B cell (primary cell): ENCODE results near the gene CDH13. TPM values are rescaled to one million over a fixed set of nuclear protein-coding genes. Genes with fewer than 3 reads are reported as not detected.

ENCODE experiments used
- ATAC-seq: fragments of 200-7000 bp; cut with Tn5 transposase; one replicate; pipeline ENCODE4 v1.10.0; 2021; ENCODE audit warnings: low read depth, mild to moderate bottlenecking, moderate number of reproducible peaks, moderate library complexity
- CTCF ChIA-PET: fragments of 350-600 bp; sonication (Branson Sonifier 250); formaldehyde crosslinking; loops from one replicate; lab custom pipeline; 2021; ENCODE audit warnings: antibody characterized with exemption, inconsistent platforms; lab: Charles Lee
- POLR2A ChIA-PET: fragments of 350-600 bp; sonication (Branson Sonifier 250); formaldehyde crosslinking; loops from one replicate; lab custom pipeline; 2021; ENCODE audit warnings: antibody characterized with exemption; lab: Charles Lee
- DNase-seq: peaks from one replicate; pipeline ENCODE4 v3.0.0; 2013
- H2AFZ ChIP-seq: 2 replicates; pipeline ENCODE4 v1.6.1; 2012; ENCODE audit warnings: mild to moderate bottlenecking, low read depth, low read length; ENCODE audit not compliant: insufficient read depth, poor library complexity, severe bottlenecking
- H3K27ac ChIP-seq, 2 donors: 1 replicate in 1 of 2; 2 replicates in 1 of 2; pipeline ENCODE4 v1.5.1; 2012 to 2013; ENCODE audit warnings: low read length in 2 of 2, mild to moderate bottlenecking in 2 of 2, moderate library complexity in 1 of 2
- H3K27me3 ChIP-seq, 4 experiments: fragments of 200-600 bp in 1 of 4; sonication (generic) in 1 of 4; replicated peaks in 1 of 4; 1 replicate in 2 of 4; 2 replicates in 2 of 4; pipeline versions ENCODE4 v1.6.1 to v1.7.0; 2013 to 2016; ENCODE audit warnings: low read length in 3 of 4, mild to moderate bottlenecking in 2 of 4, mixed read lengths in 1 of 4, moderate library complexity in 1 of 4; ENCODE audit not compliant: insufficient read depth in 4 of 4, control insufficient read depth in 3 of 4; ENCODE audit errors: control extremely low read depth in 1 of 4
- H3K36me3 ChIP-seq, 2 experiments: replicated peaks in 1 of 2; 1 replicate in 1 of 2; 2 replicates in 1 of 2; pipeline versions ENCODE4 v1.6.1 to v1.7.1; 2013; ENCODE audit warnings: low read length in 1 of 2; ENCODE audit not compliant: insufficient read depth in 2 of 2, control insufficient read depth in 1 of 2; ENCODE audit errors: control extremely low read depth in 1 of 2, extremely low read depth in 1 of 2
- H3K4me1 ChIP-seq, 2 donors: fragments of 200-600 bp in 1 of 2; sonication (generic) in 1 of 2; 1 replicate in 1 of 2; 2 replicates in 1 of 2; pipeline versions ENCODE4 v1.5.1 to v1.6.1; 2013 to 2017; ENCODE audit warnings: low read length in 2 of 2; ENCODE audit not compliant: control insufficient read depth in 2 of 2, insufficient read depth in 2 of 2
- H3K4me2 ChIP-seq: replicated peaks from 2 replicates; pipeline ENCODE3; 2012; ENCODE audit warnings: mild to moderate bottlenecking, low read depth, low read length; ENCODE audit not compliant: poor library complexity, severe bottlenecking
- H3K4me3 ChIP-seq, 5 experiments: fragments of 200-600 bp in 1 of 5; sonication (generic) in 1 of 5; 1 replicate in 3 of 5; 2 replicates in 2 of 5; pipeline versions ENCODE4 v1.5.1 to v1.7.0; 2011 to 2016; ENCODE audit warnings: low read length in 4 of 5, mild to moderate bottlenecking in 4 of 5, low read depth in 2 of 5, control low read depth in 1 of 5, moderate library complexity in 1 of 5; ENCODE audit not compliant: insufficient read depth in 1 of 5; ENCODE audit errors: control extremely low read depth in 1 of 5, extremely low read depth in 1 of 5
- H3K79me2 ChIP-seq: fragments of 200-600 bp; sonication (generic); one replicate; pipeline ENCODE4 v1.6.0; 2016; ENCODE audit warnings: low read length; ENCODE audit not compliant: control insufficient read depth, insufficient read depth
- H3K9ac ChIP-seq: fragments of 200-600 bp; sonication (generic); 2 replicates; pipeline ENCODE4 v1.6.1; 2017; ENCODE audit warnings: mild to moderate bottlenecking, low read length, moderate library complexity
- H3K9me3 ChIP-seq, 3 donors: one replicate each; pipeline versions ENCODE4 v1.6.1 to v1.7.1; 2013; ENCODE audit warnings: low read length in 2 of 3; ENCODE audit not compliant: control insufficient read depth in 2 of 3, insufficient read depth in 1 of 3; ENCODE audit errors: control extremely low read depth in 1 of 3
- H4K20me1 ChIP-seq: 2 replicates; pipeline ENCODE4 v1.6.0; 2012; ENCODE audit warnings: mild to moderate bottlenecking, low read length; ENCODE audit not compliant: insufficient read depth, control insufficient read depth, poor library complexity, severe bottlenecking
- H3K27ac Mint-ChIP-seq: one replicate; pipeline ENCODE4 v1.8.0; 2021; ENCODE audit warnings: mixed read lengths
- H3K27me3 Mint-ChIP-seq: one replicate; pipeline ENCODE4 v1.8.0; 2021; ENCODE audit warnings: mixed read lengths
- H3K4me1 Mint-ChIP-seq: one replicate; pipeline ENCODE4 v1.8.0; 2021; ENCODE audit warnings: mixed read lengths
- H3K4me3 Mint-ChIP-seq: one replicate; pipeline ENCODE4 v1.8.0; 2021; ENCODE audit warnings: mixed read lengths
- H3K9me3 Mint-ChIP-seq: one replicate; pipeline ENCODE4 v1.8.0; 2022; ENCODE audit warnings: mixed read lengths; ENCODE audit not compliant: insufficient read depth
- EZH2 ChIP-seq: IDR thresholded peaks from 2 replicates; pipeline ENCODE4 v1.6.1; 2012; ENCODE audit warnings: borderline replicate concordance, low read depth, mild to moderate bottlenecking, moderate library complexity, low read length; ENCODE audit not compliant: insufficient read depth, poor library complexity, severe bottlenecking
- WGBS: methylation state at CpG from one replicate; pipeline ENCODE4 v1.1.5; 2013; ENCODE audit warnings: missing lambda C conversion rate; ENCODE audit not compliant: insufficient coverage; 5-methylcytosine and 5-hydroxymethylcytosine counted together
- intact Hi-C: fragments of 100-400 bp; cut with micrococcal nuclease; formaldehyde crosslinking; loops from one replicate; pipeline ENCODE4 v1.10.0; 2022
- polyA plus RNA-seq: library from polyadenylated mRNA; depleted of rRNA; stranded (reverse); fragments of >200 nt; gene quantifications from 2 replicates; pipeline ENCODE4 v1.2.3, GENCODE V29; 2012
- total RNA-seq, 2 donors: library from RNA; stranded (reverse); fragments of 120-200 nt in 1 of 2; gene quantifications; 1 replicate in 1 of 2; 2 replicates in 1 of 2; pipeline versions ENCODE4 v1.2.3 to v1.2.4, GENCODE V29; 2013 to 2022
- TF ChIP-seq, protein P1 (sequence below): fragments of 200-600 bp; IDR thresholded peaks from one replicate; pipeline ENCODE4 v1.8.0; 2022; ENCODE audit warnings: antibody characterized with exemption, mild to moderate bottlenecking

The CDH13 gene
- total and polyA plus RNA-seq, 2 donors (not counting 1 experiment from before 2014, with no cell fraction given) = not detected

DNA sequence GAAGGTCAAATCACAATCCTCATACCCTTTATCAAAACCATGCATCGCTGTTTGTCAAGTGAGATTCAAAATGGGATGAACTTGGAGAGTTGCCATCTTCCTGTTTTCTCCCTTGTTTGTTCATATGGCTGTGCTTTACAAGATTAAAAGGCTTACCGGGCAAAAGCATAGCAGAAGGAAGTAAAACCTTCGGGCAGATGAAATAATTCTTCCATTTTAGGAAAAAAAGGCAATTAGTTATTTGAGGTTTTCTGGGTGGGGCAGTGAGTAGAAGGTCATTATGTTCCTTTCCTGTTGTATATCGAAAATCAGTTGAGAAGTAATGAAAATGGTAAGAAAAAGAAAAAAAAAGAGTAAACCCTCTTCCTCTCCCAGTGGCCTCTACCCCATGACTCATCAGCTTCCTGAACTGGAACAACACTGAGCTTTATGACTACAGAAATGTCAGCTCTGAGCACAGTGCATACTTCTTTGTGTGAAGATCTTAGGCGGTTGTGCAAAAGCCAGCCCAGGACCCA, 369.2 kb downstream of the CDH13 start:
- Histone ChIP-seq H3K27ac (no peak overlapping the region), H3K4me1 (no peaks in the 10 kb centered on the region), H2AFZ (no peak overlapping the region), H3K9me3 (no peaks in the 10 kb centered on the region), H4K20me1 (no peaks in the 10 kb centered on the region), H3K9ac (no peak overlapping the region), H3K36me3 (no peaks in the 10 kb centered on the region), H3K79me2 (no peaks in the 10 kb centered on the region), H3K4me3 (no peak overlapping the region), H3K4me2 (no peak overlapping the region), H3K27me3 (no peaks in the 10 kb centered on the region)
- ChIA-PET POLR2A (no interaction called here), CTCF (no interaction called here)
- no peak for ATAC-seq
- 20% methylated on average over 1 of the region's 5 CpGs for WGBS
- intact Hi-C loops = no loop called here
- H3K27me3 Mint-ChIP-seq = no peaks in the 10 kb centered on the region
- no peak for DNase-seq
- no peaks in the 10 kb centered on the region for H3K9me3 Mint-ChIP-seq
- no peak overlapping the region for H3K27ac Mint-ChIP-seq
- no peak for TF ChIP-seq EZH2
- TF ChIP-seq, protein P1, sequence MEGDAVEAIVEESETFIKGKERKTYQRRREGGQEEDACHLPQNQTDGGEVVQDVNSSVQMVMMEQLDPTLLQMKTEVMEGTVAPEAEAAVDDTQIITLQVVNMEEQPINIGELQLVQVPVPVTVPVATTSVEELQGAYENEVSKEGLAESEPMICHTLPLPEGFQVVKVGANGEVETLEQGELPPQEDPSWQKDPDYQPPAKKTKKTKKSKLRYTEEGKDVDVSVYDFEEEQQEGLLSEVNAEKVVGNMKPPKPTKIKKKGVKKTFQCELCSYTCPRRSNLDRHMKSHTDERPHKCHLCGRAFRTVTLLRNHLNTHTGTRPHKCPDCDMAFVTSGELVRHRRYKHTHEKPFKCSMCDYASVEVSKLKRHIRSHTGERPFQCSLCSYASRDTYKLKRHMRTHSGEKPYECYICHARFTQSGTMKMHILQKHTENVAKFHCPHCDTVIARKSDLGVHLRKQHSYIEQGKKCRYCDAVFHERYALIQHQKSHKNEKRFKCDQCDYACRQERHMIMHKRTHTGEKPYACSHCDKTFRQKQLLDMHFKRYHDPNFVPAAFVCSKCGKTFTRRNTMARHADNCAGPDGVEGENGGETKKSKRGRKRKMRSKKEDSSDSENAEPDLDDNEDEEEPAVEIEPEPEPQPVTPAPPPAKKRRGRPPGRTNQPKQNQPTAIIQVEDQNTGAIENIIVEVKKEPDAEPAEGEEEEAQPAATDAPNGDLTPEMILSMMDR = no peak
- H3K4me3 Mint-ChIP-seq = no peak overlapping the region
- no peaks in the 10 kb centered on the region for H3K4me1 Mint-ChIP-seq

DNA sequence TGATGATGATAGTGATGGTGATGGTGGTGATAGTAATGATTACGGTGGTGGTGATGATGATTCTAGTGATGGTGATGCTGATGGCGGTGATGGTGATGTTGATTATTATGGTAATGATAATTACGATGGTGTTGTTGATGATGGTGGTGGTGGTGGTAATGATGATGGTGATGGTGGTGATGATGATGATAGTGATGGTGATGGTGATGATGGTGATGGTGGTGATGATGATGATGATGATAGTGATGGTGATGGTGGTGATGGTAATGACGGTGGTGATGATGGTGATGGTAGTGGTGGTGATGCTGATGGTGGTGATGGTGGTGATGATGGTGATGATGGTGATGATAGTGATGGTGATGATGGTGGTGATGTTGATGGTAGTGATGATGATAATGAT, 370.0 kb downstream of the CDH13 start:
- DNase-seq = no peak
- intact Hi-C loops = no loop called here
- Histone ChIP-seq H3K9me3 (no peaks in the 10 kb centered on the region), H3K4me2 (no peak overlapping the region), H3K27ac (no peak overlapping the region), H3K4me1 (no peaks in the 10 kb centered on the region), H3K4me3 (no peak overlapping the region), H3K9ac (no peak overlapping the region), H3K79me2 (no peaks in the 10 kb centered on the region), H4K20me1 (no peaks in the 10 kb centered on the region), H3K36me3 (no peaks in the 10 kb centered on the region), H2AFZ (no peak overlapping the region), H3K27me3 (no peaks in the 10 kb centered on the region)
- no peak overlapping the region for H3K27ac Mint-ChIP-seq
- ChIA-PET CTCF (no interaction called here), POLR2A (no interaction called here)
- TF ChIP-seq, protein P1 = no peak
- TF ChIP-seq EZH2 = no peak
- 98% methylated on average over 4 of the region's 4 CpGs for WGBS
- no peaks in the 10 kb centered on the region for H3K4me1 Mint-ChIP-seq
- no peak overlapping the region for H3K4me3 Mint-ChIP-seq
- ATAC-seq = no peak
- H3K9me3 Mint-ChIP-seq = no peaks in the 10 kb centered on the region
- no peaks in the 10 kb centered on the region for H3K27me3 Mint-ChIP-seq
